Dermis blood vessel endothelial cell (primary cell): ENCODE measurements around the gene TJAP1. TPM values are rescaled to one million over a fixed set of nuclear protein-coding genes. Genes with fewer than 3 reads are reported as not detected.

ENCODE experiments used
- DNase-seq: peaks from one replicate; pipeline ENCODE4 v3.0.0; 2010
- total RNA-seq: library from RNA; depleted of rRNA; stranded (reverse); fragments of >200 nt; gene quantifications from 2 replicates; pipeline ENCODE4 v1.2.3, GENCODE V29; 2014

TJAP1 gene
- 12.6 and 17.9 TPM in 2 replicates for total RNA-seq

GRCh38 chr6:43477235-43478007, at the start of gene TJAP1:
Gene TJAP1 (plus strand): TSS chr6:43477570. CDS start chr6:43499002, 21,432 bp downstream.
- peak; percentile 90 for DNase-seq

GRCh38 chr6:43428112-43428570, 49.2 kb upstream of the TJAP1 start:
- DNase-seq = no peak

DNA sequence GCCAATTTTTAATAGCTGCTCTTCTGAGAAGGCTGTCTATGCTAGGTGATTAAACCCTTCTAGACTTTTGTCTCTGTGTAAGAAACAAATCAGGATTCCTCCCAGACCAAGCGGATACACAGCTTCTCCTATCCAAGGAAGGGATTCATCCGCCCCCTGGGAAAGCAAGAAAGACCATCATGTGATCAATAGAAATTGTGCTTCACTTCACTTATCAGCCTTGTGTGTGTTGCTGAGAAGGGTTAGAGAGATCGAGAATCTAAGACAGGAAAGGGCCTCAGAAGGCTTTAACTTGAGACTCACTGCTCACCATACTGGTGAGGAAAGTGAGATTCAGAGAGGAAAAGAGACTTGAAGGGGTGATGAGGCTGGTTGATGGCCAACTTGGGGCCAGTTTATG, 48.5 kb upstream of the TJAP1 start:
- no peak for DNase-seq

DNA sequence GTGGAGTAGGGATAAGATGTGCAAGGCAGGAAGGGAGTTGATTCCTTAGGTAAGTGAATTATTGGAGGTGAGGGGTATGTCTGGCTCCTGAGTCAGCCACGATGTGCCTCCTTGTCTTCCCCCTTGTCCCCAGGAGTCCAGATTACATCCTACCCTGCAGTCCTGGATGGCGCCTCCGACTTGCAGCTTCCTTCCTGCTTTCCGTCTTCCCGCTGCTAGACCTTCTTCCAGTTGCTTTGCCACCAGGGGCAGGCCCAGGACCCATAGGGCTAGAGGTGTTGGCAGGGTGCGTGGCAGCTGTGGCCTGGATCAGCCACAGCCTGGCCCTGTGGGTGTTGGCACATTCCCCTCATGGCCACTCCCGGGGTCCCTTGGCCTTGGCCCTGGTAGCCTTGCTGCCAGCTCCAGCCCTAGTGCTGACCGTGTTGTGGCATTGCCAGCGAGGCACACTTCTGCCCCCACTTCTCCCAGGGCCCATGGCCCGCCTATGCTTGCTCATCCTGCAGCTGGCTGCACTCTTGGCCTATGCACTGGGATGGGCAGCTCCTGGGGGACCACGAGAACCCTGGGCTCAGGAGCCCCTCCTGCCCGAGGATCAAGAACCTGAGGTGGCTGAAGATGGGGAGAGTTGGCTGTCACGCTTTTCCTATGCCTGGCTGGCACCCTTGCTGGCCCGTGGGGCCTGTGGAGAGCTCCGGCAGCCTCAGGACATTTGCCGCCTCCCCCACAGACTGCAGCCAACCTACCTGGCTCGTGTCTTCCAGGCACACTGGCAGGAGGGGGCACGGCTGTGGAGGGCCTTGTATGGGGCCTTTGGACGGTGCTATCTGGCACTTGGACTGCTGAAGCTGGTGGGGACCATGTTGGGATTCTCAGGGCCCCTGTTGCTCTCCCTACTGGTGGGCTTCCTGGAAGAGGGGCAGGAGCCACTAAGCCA, 45.1 kb upstream of the TJAP1 start:
- no peak for DNase-seq

DNA sequence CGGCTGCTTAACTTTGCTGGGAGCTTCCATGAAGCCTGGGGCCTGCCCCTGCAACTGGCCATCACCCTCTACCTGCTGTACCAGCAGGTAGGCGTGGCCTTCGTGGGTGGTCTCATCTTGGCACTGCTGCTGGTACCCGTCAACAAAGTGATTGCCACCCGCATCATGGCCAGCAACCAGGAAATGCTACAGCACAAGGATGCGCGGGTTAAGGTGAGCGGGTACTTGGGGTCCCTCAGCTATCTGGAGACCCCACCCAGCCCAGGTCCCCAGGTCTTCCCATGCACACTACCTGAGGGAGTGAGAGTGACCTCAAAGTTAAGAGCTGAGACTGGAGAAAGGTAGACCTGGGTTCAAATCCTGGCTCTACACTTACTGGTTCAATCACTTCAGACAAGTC, 44.2 kb upstream of the TJAP1 start:
- DNase-seq = no peak

GRCh38 chr6:43434001-43434840, 43.1 kb upstream of the TJAP1 start:
- DNase-seq = no peak

DNA sequence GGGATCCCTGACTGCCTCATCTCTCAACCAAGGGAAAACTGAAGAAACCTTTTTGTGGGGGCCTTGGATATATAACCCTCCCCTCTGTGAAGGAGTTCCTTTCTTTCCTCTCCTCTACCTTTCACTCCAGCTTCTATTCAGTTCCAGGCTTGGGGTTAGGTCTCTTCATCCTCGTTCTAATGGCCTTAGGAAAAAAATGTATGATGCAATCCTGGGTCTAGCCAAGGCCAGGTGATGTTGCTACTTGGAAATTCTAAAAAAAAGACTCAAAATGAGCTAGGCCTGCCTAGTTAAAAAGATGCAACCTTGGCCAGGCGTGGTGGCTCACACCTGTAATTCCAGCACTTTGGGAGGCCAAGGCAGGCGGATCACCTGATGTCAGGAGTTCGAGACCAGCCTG, 42.4 kb upstream of the TJAP1 start:
- no peak for DNase-seq

GRCh38 chr6:43435682-43436437, 41.5 kb upstream of the TJAP1 start:
- DNase-seq = no peak

DNA sequence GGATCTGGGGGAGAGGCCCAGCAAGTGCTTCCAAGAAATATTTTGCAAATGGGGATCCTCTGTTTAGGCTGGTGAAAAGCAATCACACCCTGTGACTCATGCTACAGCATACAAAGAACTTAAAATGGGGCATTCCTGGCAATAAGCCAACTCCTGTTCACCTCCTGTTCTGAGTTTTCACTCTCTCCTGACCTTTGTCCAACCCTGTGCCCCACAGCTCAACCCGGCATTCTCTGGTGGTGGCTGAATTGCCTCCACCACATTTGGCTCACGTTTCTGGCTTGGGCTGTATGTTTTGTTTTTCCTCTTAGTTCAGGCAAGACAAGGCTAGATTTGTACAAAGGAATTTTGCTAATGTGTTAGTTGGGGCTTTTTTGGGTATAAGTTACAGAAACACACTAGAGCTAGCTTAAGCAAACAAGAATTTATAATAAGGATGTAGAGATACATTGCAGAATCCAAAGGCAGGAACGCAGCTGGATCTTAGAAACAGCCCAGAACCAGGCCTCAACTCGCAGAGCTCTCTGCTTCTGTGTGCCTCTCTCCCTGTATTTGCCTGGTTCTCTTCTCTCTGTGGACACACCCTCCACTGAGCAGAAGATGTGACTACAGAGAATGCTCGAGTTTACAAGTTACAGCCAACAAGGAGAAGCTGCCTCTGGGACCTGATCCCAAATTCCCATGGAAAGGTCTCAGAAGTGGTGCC, 40.6 kb upstream of the TJAP1 start:
- peak; percentile 72 for DNase-seq

DNA sequence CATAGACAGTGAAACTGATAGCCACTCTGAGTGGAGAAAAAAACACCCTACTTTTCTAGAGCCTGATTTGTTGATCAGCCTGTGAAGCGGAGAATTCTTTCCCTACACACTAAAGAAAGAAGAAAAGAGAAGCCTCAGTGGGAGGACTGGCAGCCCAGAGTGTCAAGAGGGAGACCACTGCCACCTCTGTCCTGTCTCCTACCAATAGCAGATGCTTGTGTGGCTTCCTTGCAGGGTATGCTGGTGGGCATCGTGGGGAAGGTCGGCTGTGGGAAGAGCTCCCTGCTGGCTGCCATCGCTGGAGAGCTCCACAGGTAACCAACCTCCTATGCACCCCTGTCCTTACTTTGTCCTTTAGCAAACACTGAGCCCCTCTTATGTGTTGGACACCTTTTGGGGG, 39.7 kb upstream of the TJAP1 start:
- DNase-seq = no peak

- no peak for DNase-seq
These were observed 34.4 kb upstream of the TJAP1 start for GRCh38 chr6:43442935-43443334.

DNA sequence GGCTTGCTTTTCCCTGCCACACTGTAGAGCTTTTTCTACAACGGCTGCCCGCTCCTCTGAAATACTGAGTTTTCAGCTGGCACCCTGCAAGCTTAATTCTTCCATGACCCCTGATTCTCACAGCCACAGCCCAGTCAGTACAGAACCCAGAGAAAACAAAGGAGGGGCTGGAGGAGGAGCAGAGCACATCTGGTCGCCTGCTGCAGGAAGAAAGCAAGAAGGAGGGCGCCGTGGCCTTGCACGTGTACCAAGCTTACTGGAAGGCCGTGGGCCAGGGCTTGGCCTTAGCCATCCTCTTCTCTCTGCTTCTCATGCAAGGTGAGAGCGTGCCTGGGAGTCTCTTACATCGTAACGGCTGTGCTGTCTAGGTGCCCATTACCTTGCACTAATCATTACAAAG, 33.3 kb upstream of the TJAP1 start:
- DNase-seq = no peak

DNA sequence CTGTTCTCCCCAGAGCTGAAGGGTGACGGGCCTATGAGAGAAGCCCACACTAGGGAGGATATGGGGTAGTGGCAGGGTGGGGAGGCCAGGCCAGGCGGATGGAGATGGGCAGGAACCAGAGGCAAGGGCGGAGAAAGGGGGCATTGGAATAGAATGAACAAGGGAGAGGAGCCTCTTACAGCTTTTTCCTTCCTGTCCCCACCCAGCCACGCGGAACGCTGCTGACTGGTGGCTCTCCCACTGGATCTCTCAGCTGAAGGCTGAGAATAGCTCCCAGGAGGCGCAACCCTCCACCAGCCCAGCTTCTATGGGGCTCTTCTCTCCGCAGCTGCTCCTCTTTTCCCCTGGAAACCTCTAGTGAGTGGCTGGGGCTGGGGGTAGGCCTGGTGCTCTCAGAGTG, 32.8 kb upstream of the TJAP1 start:
- no peak for DNase-seq

DNA sequence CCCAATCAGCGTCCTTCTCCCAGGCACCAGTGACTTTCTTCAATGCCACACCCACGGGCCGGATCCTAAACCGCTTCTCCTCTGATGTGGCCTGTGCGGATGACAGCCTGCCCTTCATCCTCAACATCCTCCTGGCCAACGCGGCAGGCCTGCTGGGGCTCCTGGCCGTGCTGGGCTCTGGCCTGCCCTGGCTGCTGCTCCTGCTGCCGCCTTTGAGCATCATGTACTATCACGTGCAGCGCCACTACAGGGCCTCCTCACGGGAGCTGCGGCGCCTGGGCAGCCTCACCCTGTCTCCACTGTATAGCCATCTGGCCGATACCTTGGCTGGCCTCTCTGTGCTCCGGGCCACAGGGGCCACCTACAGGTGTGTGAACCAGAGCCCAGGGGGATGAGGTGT, 31.8 kb upstream of the TJAP1 start:
- DNase-seq = no peak

DNA sequence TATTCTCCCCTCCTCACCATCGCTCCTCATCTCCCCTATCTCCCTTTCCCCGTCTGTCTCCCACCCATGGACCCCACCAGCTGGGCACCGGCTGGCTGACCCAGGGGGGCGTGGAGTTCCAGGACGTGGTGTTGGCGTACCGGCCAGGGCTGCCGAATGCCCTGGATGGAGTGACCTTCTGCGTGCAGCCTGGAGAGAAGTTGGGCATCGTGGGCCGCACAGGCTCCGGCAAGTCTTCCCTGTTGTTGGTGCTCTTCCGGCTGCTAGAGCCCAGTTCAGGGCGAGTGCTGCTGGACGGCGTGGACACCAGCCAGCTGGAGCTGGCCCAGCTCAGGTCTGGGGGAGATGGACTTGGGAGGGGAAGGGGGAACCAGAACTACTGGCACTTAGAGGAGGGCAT, 29.8 kb upstream of the TJAP1 start:
- no peak for DNase-seq

- DNase-seq = no peak
These were observed 28.5 kb upstream of the TJAP1 start for GRCh38 chr6:43448916-43449315.

GRCh38 chr6:43450699-43451131, 26.7 kb upstream of the TJAP1 start:
- no peak for DNase-seq

DNA sequence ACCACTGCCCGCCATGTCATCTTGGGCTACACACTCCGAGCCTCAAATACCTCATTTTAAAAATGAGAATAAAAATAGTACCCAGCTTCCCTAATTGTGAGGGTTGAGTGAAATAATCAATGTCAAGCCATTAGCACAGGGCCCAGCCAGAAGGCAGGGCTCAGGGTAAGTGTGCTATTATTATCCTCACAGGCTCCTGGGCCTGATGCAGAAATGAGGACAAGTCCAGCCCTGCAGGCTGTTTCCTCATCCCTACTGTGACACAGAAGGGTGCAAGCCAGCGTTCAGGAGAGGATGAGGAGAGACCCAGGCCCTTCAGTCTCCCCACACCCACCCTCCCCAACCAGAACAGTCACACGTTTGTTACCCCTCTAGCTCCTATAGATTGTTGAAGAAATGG, 26.0 kb upstream of the TJAP1 start:
- no peak for DNase-seq

- no peak for DNase-seq
These were observed 25.4 kb upstream of the TJAP1 start for GRCh38 chr6:43451939-43452338.

DNA sequence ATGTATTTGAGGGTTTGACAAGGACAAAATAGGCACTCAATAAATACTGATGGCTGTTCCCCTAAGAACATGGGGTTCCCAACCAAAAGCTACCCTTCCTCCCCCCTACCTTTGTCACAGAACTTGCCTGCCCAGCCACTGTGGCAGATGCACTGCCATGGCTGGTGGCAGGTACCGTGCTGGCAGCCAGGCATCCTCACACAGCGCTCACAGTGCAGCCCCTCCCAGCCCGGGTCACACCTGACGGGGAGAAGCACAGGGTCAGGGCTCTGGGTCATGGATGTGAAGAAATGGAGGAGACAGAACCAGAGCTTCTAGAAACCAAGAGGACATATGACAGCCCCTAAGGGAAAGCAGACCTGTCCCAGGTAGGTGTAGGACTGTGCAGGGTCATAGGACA, 24.5 kb upstream of the TJAP1 start:
- DNase-seq = no peak

GRCh38 chr6:43453831-43454230, 23.5 kb upstream of the TJAP1 start:
- no peak for DNase-seq
